ENCODE measurements around the gene PWP1.

The PWP1 gene

DNA sequence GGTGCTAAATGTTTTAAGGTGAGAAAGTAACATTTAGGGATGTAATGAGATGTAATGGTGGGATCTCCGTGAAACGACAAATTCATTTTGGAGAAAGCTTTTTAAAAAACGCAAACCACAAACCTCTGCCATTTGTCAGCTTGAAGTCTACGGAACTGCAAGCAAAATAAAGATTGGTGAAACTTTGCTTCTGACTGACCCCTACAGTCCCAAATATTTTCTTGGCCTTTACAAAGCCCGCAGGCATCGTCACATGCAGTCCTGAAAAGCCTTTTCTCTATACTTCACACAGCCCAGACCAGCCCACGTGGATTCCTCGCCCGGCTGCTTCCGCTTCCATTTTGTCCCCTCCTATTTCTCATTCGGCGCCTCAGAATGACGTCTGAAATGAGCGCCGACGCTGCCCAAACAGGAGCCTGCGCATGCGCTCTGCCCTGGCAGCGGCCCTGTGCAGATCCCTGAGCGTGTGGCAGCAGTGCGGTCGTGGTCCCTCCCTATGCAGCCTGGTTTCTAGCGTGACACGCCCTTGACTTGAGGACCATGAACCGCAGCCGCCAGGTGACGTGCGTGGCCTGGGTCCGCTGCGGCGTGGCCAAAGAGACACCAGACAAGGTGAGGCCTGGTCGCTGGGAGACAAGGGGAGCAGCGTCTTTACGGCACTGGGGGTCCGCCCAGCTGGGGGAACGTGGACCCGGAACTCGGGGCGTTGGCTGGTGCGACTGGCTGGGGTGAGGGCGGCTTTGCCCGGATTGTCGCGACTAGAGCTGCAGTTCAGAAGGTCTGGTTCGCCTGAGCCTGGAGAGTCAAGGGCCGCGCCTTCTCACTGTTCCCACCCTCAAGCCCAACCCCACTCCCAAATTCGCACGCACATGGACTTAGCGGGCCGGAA lies at the start of gene PWP1:
PWP1 (plus strand) TSS at position 440 of the 889 bp plus-strand sequence; CDS start at position 541, 101 bp downstream.
- Mint-ChIP-seq H3K27ac (peak within 1 kb of the TSS; percentile 99), H3K4me3 (peak within 1 kb of the TSS; percentile 96), H3K4me1 (peaks cover 25% of the 10 kb centered on the region), H3K9me3 (no peaks in the 10 kb centered on the region), H3K36me3 (peaks cover 54% of the 10 kb centered on the region)
- ATAC-seq (peak; percentile 94), DNase-seq (ENCODE audit: low spot score in 2 of 2) (peak; percentile 93 to 97)

DNA sequence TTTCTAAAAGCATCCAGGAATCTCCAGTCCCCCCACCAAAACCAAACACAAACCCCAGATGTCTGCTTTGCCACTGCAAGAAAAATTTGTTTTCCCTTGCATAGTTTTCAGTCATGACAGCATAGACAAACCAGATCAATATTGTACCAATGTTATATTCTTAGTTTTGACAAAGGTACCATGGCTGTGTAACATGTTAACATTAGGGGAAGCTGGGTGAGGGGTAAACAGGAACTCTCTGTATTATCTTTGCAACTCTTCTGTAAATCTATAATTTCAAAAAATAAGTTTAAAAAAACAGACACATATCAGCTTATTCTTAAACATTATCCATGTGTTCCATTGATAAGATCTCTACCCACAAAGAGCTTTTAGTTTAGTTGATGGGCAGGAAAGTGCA lies 44.4 kb upstream of the PWP1 start:
- ATAC-seq (no peak), DNase-seq (ENCODE audit: low spot score in 2 of 2) (no peak)
- no peaks in the 10 kb centered on the region for H3K4me1 Mint-ChIP-seq
- H3K27ac Mint-ChIP-seq = peak overlapping the region; percentile 29
- H3K36me3 Mint-ChIP-seq = peaks cover 11% of the 10 kb centered on the region
- no peak overlapping the region for H3K4me3 Mint-ChIP-seq
- H3K9me3 Mint-ChIP-seq = no peaks in the 10 kb centered on the region

DNA sequence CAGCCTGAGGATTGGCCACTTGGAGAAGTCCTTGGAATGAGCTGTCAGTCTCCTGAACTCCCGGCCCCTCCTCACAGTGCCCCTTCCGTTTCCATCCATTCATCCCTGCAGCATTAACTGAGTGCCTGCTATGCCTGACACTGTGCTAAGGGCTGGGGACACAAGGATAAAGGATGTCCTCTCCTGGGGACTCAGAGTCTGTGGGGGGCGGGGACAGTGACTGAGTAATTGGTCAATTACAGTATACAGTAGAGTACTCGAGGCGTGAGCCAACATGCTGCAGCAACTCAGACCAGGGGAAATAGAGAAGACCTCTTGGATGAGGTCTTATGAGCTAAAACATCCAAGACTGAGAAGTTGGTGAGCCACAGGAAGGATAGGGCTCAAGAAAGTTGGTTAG lies 43.4 kb upstream of the PWP1 start:
- ATAC-seq = no peak

DNA sequence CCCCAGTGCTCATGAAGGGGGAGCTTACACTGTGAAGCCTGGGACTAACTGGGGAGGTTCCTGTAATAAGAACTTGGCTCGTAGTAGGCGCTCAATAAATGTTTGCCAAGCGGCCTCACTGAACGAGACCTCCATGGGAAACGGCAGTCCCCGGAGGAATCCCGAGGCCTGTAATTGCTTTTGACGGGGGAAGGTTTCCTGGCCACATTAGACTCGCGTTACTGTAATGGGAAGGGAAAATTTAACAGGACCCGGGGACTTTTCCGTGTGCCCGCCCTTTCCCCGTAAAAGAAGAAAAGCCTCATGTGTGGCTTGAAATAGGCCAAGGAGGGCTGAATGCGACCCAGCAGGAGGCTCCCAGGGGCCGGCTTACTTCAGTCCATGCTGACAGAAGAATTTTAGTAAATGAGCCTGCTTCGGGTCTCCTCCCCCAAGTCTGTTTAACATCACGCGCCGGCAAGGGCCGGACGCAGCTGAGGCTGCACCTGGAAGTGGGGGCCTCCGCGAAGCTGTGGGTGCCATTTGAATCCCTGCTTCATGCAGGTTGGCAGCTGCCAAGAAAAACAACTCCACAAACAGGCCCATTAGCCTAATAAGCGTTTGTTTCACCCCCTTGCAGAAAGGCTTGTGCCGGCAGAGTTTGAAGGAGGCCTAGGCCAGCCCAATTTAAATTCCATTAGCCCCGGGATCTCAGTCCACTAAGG lies 39.8 kb upstream of the PWP1 start:
- H3K4me3 Mint-ChIP-seq = no peak overlapping the region
- no peak overlapping the region for H3K27ac Mint-ChIP-seq
- no peak for ATAC-seq

More for the DNA sequence above, 43.4 kb upstream of the PWP1 start:
- no peaks in the 10 kb centered on the region for H3K9me3 Mint-ChIP-seq
- no peak overlapping the region for H3K27ac Mint-ChIP-seq
- no peak for DNase-seq (ENCODE audit: low spot score in 2 of 2)
- peaks cover 11% of the 10 kb centered on the region for H3K36me3 Mint-ChIP-seq
- no peaks in the 10 kb centered on the region for H3K4me1 Mint-ChIP-seq
- no peak overlapping the region for H3K4me3 Mint-ChIP-seq

DNA sequence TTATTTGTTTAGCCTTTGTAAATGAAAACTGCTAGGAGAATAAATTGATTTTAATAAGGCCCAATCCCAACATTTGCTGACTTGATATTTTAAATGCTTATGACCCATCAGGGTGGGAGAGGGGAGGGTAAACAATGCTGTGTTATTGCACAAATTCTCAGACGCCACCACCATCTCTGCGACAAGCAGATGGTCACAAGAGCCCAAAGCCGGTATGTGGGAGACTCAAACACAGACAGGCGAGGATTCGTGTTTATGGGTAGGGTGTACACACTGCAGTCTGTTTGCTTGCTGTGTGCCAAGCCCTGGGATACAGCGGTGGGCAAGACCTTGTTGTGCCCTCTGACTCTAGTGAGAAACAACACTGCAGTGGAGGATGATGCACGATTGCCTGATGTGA lies 39.2 kb upstream of the PWP1 start:
- Mint-ChIP-seq H3K27ac (no peak overlapping the region), H3K9me3 (no peaks in the 10 kb centered on the region), H3K4me1 (no peaks in the 10 kb centered on the region)

More for the DNA sequence above, 39.8 kb upstream of the PWP1 start:
- H3K4me1 Mint-ChIP-seq = no peaks in the 10 kb centered on the region
- no peak for DNase-seq (ENCODE audit: low spot score in 2 of 2)
- no peaks in the 10 kb centered on the region for H3K9me3 Mint-ChIP-seq
- H3K36me3 Mint-ChIP-seq = peaks cover 5% of the 10 kb centered on the region

DNA sequence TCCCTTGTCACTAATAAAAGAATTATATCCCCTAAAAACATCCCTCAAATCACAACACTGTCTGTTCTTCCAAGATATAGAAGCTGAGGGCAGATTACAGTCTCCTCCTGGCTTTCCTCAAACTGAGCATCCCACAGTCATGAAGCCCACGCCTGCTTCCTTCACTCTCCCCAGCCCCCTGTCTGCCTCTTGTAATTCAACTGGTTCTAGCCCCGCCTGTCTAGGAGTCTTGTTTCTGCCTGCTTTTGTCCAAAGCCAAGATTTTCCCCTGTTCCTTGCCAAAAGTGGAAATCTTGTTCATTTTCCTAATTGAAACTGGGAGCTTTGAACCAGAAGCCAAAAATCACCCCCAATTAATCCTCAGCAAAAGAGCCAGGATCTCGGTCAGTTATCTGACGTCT lies 35.9 kb upstream of the PWP1 start:
- Mint-ChIP-seq H3K36me3 (no peaks in the 10 kb centered on the region), H3K27ac (no peak overlapping the region), H3K9me3 (no peaks in the 10 kb centered on the region), H3K4me1 (no peaks in the 10 kb centered on the region), H3K4me3 (no peak overlapping the region)
- DNase-seq (ENCODE audit: low spot score in 2 of 2) (no peak), ATAC-seq (no peak)

More for the DNA sequence above, 39.2 kb upstream of the PWP1 start:
- Mint-ChIP-seq H3K36me3 (peaks cover 4% of the 10 kb centered on the region), H3K4me3 (no peak overlapping the region)
- ATAC-seq = no peak
- DNase-seq (ENCODE audit: low spot score in 2 of 2) = no peak

DNA sequence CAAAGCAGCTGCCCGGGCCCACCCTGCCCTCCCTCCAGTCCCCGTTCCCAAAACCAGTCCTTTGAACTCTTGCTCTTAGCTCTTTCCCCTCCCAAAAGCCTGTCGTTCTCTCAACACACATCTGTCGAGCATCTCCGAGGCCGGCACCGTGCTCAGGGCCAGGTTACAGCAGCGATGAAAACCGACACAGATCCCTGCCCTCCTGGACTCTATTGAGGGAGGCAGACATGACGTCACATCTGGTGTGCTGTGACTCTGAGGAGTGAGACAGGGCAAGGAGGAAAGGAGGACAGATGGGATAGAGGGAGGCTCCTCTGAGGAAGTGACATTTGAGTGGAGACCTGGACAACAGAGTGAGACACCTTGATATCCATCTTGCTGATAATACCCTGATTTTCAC lies 34.6 kb upstream of the PWP1 start:
- no peaks in the 10 kb centered on the region for H3K36me3 Mint-ChIP-seq
- no peak for ATAC-seq

DNA sequence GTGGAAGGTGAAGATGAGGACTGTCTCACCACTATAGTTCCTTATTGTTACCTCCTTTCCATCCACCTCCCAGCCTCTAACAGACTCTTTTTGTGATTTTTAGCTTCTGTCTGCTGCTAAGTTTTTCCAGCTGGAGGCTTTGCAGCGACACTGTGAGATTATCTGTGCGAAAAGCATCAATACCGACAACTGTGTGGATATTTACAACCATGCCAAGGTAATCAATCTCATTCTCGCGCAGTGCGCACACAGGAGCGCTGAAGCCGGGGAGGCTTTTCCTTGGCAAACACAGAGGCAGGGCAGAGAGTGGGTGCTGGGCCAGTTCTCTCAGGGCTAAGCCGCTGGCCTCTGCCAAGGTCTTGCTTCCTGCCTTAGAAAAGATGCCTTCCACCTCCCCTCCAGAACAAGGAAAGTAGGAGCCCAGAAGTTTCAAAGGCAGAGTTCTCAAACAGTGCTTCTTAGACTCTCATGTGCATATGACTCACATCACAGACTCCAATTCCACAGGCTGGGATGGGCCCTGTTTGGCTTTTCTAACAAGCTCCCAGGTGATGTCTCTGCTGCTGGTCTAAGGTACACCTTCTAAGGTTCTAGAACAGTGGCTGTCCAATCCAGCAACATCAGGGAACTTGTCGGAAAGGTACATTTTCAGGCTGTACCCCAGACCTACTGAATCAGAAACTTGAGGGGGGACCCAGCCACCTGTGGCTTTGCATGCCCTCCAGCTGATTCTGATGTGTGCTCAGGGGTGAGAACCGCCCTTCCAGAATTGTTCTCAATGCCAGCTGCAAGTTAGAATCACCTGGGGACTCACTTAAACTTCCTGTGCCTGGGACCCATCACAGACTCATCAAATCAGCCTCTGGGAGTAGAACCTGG lies 33.8 kb upstream of the PWP1 start:
- no peaks in the 10 kb centered on the region for H3K36me3 Mint-ChIP-seq
- no peaks in the 10 kb centered on the region for H3K4me1 Mint-ChIP-seq
- H3K4me3 Mint-ChIP-seq = no peak overlapping the region
- ATAC-seq = no peak
- H3K27ac Mint-ChIP-seq = peak overlapping the region; percentile 59
- DNase-seq (ENCODE audit: low spot score in 2 of 2) = no peak
- H3K9me3 Mint-ChIP-seq = no peaks in the 10 kb centered on the region

More for the DNA sequence above, 34.6 kb upstream of the PWP1 start:
- Mint-ChIP-seq H3K27ac (peak overlapping the region; percentile 59), H3K4me1 (no peaks in the 10 kb centered on the region), H3K9me3 (no peaks in the 10 kb centered on the region), H3K4me3 (no peak overlapping the region)
- DNase-seq (ENCODE audit: low spot score in 2 of 2) = no peak

DNA sequence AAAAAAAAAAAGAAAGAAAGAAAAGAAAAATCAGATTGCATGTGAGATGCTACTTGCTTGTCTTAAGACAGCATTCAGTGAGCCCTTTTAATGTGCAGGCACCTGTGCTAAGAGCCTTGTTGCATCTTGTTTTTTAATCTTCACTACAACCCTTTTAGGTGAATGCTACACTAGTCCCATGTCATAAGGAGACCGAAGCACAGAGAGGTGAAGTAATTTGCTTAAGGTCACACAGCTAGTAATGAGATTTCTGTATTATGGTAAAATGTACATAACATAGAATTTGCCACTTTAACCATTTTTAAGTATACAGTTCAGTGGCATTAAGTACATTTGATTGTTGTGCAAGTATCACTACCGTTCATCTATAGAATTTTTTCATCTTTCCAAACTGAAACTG lies 32.1 kb upstream of the PWP1 start:
- Mint-ChIP-seq H3K36me3 (no peaks in the 10 kb centered on the region), H3K4me3 (no peak overlapping the region), H3K4me1 (no peaks in the 10 kb centered on the region), H3K9me3 (no peaks in the 10 kb centered on the region), H3K27ac (no peak overlapping the region)
- DNase-seq (ENCODE audit: low spot score in 2 of 2) (no peak), ATAC-seq (no peak)

DNA sequence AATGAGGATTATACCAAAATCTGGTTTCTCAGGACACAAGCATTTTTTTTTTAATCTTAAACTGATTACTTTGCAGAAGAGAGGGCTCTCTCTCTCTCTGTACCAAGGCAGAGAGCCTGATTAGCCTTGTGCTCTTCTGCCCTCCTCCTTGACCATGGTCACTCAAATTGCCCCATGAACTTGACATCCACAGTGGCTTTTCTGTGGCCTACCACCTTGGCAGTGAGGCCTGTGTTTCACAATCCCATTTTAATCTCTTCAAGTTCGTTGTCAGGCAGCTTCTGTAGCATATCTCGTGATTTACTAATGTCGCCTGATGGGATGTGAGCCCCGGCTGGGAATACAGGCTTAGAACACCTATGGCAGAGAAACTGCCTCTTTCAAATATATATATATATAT lies 30.7 kb upstream of the PWP1 start:
- no peaks in the 10 kb centered on the region for H3K9me3 Mint-ChIP-seq
- peak overlapping the region; percentile 64 for H3K27ac Mint-ChIP-seq
- no peaks in the 10 kb centered on the region for H3K36me3 Mint-ChIP-seq
- H3K4me3 Mint-ChIP-seq = no peak overlapping the region
- H3K4me1 Mint-ChIP-seq = no peaks in the 10 kb centered on the region
- ATAC-seq = no peak
- DNase-seq (ENCODE audit: low spot score in 2 of 2) = no peak

DNA sequence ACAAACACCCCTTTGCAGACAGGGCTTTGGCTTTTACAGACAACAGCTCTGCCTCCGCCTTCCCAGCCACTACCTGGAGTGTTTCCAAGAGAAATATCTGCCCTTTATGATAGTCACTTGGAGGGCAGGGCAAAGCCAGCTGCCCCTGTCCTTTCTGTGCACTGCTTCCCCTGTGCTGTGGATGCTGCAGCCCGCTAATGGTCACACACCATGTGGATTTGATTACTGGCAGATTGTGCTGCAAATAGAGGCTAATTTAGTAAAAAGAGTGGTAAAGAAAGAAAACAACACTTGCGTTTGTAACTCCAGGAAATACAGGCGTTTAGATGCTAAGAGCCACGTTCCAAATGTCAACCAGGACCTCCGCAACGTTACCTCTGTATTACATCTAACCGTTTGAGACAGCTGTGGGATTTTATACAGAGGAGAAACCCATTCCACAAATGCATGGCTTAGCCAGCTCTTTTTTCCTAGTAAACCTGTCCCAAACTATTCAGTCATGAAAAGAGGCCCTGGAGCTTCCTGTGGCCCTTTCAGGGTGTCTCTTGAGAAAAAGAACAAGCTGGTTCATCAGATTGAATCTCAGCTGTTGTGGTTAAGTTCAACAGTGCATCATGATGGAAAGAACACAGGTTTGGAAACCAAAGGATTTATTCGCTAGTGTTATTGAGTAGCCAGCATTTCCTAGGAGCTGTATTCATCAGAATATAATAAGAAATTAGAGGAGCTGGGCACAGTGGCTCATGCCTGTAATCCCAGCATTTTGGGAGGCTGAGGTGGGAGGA lies 30.1 kb upstream of the PWP1 start:
- no peak for DNase-seq (ENCODE audit: low spot score in 2 of 2)
- Mint-ChIP-seq H3K4me1 (no peaks in the 10 kb centered on the region), H3K4me3 (no peak overlapping the region), H3K36me3 (no peaks in the 10 kb centered on the region), H3K27ac (peak overlapping the region; percentile 64), H3K9me3 (no peaks in the 10 kb centered on the region)
- no peak for ATAC-seq

DNA sequence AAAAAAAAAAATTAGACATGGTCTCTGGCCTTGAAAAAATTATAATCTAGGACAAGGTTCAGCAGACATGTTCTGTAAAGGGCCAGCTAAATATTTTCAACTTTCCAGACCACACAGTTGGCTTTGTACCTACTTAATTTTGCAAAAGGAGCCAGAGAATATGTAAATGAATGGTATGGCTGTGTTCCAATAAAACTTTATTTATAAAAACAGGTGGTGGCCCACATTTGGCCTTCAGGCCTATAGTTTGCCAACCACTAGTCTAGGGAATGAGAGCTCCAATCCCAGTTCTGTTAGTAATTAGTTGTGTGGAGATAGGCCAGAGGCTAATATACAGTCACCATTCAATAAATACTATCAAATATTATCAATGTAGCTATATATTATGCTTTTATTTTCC lies 29.3 kb upstream of the PWP1 start:
- Mint-ChIP-seq H3K9me3 (no peaks in the 10 kb centered on the region), H3K27ac (no peak overlapping the region), H3K4me3 (no peak overlapping the region), H3K36me3 (no peaks in the 10 kb centered on the region), H3K4me1 (no peaks in the 10 kb centered on the region)
- ATAC-seq (no peak), DNase-seq (ENCODE audit: low spot score in 2 of 2) (no peak)

DNA sequence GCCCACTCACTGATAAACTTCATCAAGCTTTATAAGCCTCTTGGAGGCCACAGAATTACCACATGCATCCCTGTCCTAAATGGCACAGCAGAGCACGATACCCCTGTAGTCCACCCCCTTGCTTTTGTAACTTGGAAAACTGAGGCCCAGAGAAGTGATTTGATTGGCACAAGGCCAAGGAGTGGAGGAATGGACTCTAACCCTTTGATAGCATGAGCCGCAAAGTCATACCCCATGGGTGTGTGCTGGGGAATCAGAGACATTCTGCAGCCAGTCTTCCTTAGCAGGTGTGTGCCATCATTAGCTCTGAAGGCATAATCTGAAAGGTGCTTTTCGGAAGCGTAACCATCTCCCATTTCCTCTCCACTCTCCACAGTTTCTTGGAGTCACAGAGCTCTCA lies 28.5 kb upstream of the PWP1 start:
- DNase-seq (ENCODE audit: low spot score in 2 of 2) (no peak), ATAC-seq (no peak)
- Mint-ChIP-seq H3K27ac (no peak overlapping the region), H3K9me3 (no peaks in the 10 kb centered on the region), H3K4me1 (no peaks in the 10 kb centered on the region), H3K4me3 (no peak overlapping the region), H3K36me3 (no peaks in the 10 kb centered on the region)

DNA sequence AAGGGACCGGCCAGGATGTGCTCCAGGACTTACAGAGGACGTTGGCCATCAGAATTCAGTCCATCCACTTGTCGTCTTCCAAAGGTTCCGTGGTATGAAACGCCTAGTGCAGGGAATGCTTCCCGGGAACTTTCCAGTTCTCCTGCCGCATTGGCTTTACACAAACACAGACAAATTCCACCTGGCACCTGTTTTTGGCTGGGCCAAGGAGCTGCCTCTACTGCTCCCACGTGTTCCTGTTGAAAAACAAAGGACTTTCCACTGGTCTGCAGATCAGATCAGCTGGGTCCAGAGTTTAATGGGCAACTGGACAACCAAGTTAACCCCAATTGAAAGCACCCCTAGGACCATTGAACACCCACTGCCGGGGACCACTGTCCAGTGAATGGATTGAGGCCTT lies 28.0 kb upstream of the PWP1 start:
- H3K4me3 Mint-ChIP-seq = no peak overlapping the region
- DNase-seq (ENCODE audit: low spot score in 2 of 2) = no peak
- ATAC-seq = no peak
- no peaks in the 10 kb centered on the region for H3K9me3 Mint-ChIP-seq
- H3K4me1 Mint-ChIP-seq = no peaks in the 10 kb centered on the region
- no peaks in the 10 kb centered on the region for H3K36me3 Mint-ChIP-seq
- no peak overlapping the region for H3K27ac Mint-ChIP-seq

All from stimulated activated effector memory CD8-positive, alpha-beta T cell treated with anti-CD3 and anti-CD28 coated beads, Interleukin-12 subunit alpha, Interleukin-12 subunit beta, amount 100 ng/mL, for 72 hours (primary cell).